ENCODE results near the gene KMT2E. TPM values are rescaled to one million over a fixed set of nuclear protein-coding genes. Genes with fewer than 3 reads are reported as not detected.

KMT2E gene
- total RNA-seq, 1 experiment from 2014 or later: 38.2 TPM

DNA sequence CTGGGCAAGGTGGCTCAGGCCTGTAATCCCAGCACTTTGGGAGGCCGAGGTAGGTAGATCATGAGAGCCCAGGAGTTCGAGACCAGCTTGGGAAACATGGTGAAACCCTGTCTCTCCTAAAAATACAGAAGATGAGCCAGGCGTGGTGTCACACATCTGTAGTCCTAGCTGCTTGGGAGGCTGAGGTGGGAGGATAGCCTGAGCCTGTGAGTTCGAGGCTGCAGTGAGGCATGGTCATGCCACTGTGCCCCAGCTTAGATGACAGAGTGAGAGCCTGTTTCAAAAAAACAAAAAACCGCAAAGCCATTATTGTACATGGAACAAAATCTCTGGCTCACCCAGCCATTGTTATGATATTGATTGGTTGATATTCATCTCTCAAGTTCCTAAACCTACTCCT is 53.7 kb downstream of the KMT2E start:
- 0 out of 7 replicates have a peak overlapping the region, but pooled peaks of 1 of the 3 experiments have one; percentile 35 for H3K27ac Mint-ChIP-seq
- no peak overlapping the region for H2BK20ac ChIP-seq (ENCODE audit: low read depth, low read length, poor library complexity, severe bottlenecking)
- WGBS (ENCODE audit: extremely low coverage, insufficient read length, low lambda C conversion rate): no CpG with 5 or more reads among the region's 5 CpGs

More for the DNA sequence above, 53.7 kb downstream of the KMT2E start:
- Mint-ChIP-seq H3K27me3 (ENCODE audit: low read depth) (no peaks in the 10 kb centered on the region), H3K36me3 (ENCODE audit: insufficient read depth in 1 of 3, low read depth in 3 of 3) (peaks cover 11 to 77% (median 65%) of the 10 kb centered on the region in 3 experiments; a peak in 6 of 7 replicates), H3K9me3 (no peaks in the 10 kb centered on the region), H3K4me1 (peaks cover 0 to 6% of the 10 kb centered on the region in 2 experiments; a peak in 1 of 4 replicates), H3K4me3 (no peak overlapping the region)
- Histone ChIP-seq H4K20me1 (ENCODE audit: control insufficient read depth, insufficient read depth, insufficient read length) (no peaks in the 10 kb centered on the region), H3K56ac (ENCODE audit: insufficient read length, low read depth, low read length) (no peak overlapping the region), H3K4me2 (ENCODE audit: insufficient read depth, insufficient read length, low read length) (no peak overlapping the region), H3K27me3 (ENCODE audit: insufficient read depth, low read length) (no peaks in the 10 kb centered on the region), H3K9ac (ENCODE audit: extremely low read depth, insufficient read length, low read length) (no peak overlapping the region), H3K79me2 (ENCODE audit: insufficient read depth, low read length) (no peaks in the 10 kb centered on the region), H4K5ac (ENCODE audit: insufficient read length, low read depth, low read length) (no peak overlapping the region), H2BK12ac (ENCODE audit: insufficient read length, low read depth, low read length) (no peak overlapping the region), H3K18ac (ENCODE audit: insufficient read length, low read depth, low read length) (no peak overlapping the region), H3K14ac (ENCODE audit: insufficient read depth, low read length) (no peak overlapping the region), H3K79me1 (ENCODE audit: insufficient read depth, low read depth, low read length, poor library complexity, severe bottlenecking) (no peaks in the 10 kb centered on the region), H3K9me3 (ENCODE audit: control insufficient read depth, low read depth, low read length) (no peaks in the 10 kb centered on the region), H3K4me1 (ENCODE audit: insufficient read depth, low read length) (no peaks in the 10 kb centered on the region), H2AFZ (ENCODE audit: low read length) (no peak overlapping the region), H2BK5ac (ENCODE audit: insufficient read length, low read length) (no peak overlapping the region), H3K23ac (ENCODE audit: insufficient read length, low read depth, low read length) (no peak overlapping the region), H3K23me2 (ENCODE audit: insufficient read length, low read depth, low read length, poor library complexity, severe bottlenecking) (no peaks in the 10 kb centered on the region), H3K4ac (ENCODE audit: low read depth, low read length) (no peak overlapping the region), H3T11ph (ENCODE audit: low read length) (no peak overlapping the region), H4K8ac (replicated peaks; ENCODE audit: insufficient read length, low read depth, low read length) (no peak overlapping the region), H2BK120ac (ENCODE audit: low read depth, low read length, poor library complexity, severe bottlenecking) (no peak overlapping the region), H2AK5ac (ENCODE audit: insufficient read length, low read length) (no peak overlapping the region), H3K27ac (ENCODE audit: insufficient read length, low read depth, low read length) (no peak overlapping the region), H2BK15ac (ENCODE audit: low read depth, low read length) (no peak overlapping the region), H4K91ac (ENCODE audit: insufficient read length, low read depth, low read length) (no peak overlapping the region)
- TF ChIP-seq, protein P1, sequence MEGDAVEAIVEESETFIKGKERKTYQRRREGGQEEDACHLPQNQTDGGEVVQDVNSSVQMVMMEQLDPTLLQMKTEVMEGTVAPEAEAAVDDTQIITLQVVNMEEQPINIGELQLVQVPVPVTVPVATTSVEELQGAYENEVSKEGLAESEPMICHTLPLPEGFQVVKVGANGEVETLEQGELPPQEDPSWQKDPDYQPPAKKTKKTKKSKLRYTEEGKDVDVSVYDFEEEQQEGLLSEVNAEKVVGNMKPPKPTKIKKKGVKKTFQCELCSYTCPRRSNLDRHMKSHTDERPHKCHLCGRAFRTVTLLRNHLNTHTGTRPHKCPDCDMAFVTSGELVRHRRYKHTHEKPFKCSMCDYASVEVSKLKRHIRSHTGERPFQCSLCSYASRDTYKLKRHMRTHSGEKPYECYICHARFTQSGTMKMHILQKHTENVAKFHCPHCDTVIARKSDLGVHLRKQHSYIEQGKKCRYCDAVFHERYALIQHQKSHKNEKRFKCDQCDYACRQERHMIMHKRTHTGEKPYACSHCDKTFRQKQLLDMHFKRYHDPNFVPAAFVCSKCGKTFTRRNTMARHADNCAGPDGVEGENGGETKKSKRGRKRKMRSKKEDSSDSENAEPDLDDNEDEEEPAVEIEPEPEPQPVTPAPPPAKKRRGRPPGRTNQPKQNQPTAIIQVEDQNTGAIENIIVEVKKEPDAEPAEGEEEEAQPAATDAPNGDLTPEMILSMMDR (conservative IDR thresholded peaks at IDR 0.05): no peak
- DNase-seq: no peak
